Adrenal gland (tissue), 5 donors: ENCODE results near the gene FBXL5.

Source experiments
- CTCF ChIP-seq, 6 experiments: fragments of 450-650 bp in 4 of 6; fragments of 200-600 bp in 2 of 6; sonication (generic) in 1 of 6; IDR thresholded peaks; 1 replicate in 5 of 6; 2 replicates in 1 of 6; pipeline versions ENCODE4 v1.5.1 to v1.8.0; 2016 to 2021; ENCODE audit warnings: antibody characterized with exemption in 6 of 6, mild to moderate bottlenecking in 2 of 6, moderate library complexity in 1 of 6
- POLR2A ChIP-seq, 2 donors: fragments of 450-650 bp; IDR thresholded peaks; one replicate each; pipeline ENCODE4 v1.6.1; 2017; ENCODE audit warnings: antibody characterized with exemption in 2 of 2, mild to moderate bottlenecking in 2 of 2, moderate library complexity in 1 of 2
- donor health status: DM: no; HTN: no; CAD: no.

DNA sequence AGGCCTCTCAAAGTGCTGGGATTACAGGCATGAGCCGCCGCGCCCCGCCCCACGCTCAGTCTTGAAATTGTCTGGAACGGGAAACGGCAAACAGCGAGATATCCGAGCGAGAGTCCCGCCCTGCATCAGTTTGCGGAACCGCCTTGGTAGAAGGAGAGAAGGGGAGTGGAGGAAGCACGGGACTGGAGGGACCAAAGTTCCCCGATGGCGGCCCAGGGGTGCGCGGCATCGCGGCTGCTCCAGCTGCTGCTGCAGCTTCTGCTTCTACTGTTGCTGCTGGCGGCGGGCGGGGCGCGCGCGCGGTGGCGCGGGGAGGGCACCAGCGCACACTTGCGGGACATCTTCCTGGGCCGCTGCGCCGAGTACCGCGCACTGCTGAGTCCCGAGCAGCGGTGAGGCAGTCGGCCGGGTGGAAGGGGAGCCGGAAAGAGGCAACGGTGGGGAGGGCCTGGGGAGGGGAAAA is 47.8 kb upstream of the FBXL5 start, which contains the start of gene BST1:
- TF ChIP-seq CTCF (IDR thresholded peaks at IDR 0.05) (no peak), POLR2A (IDR thresholded peaks at IDR 0.05) (no peak)
